HUES48 (cell line): ENCODE data around the gene AMPD3.

Source experiments
- H3K27ac ChIP-seq: one replicate; pipeline ENCODE4 v1.7.0; 2013; ENCODE audit warnings: low read depth, low read length, inconsistent platforms
- H3K27me3 ChIP-seq: 2 replicates; pipeline ENCODE4 v1.6.1; 2013; ENCODE audit warnings: mild to moderate bottlenecking, low read length; ENCODE audit not compliant: control insufficient read depth, insufficient read depth
- H3K36me3 ChIP-seq: 2 replicates; pipeline ENCODE4 v1.6.1; 2013; ENCODE audit warnings: low read length; ENCODE audit not compliant: control insufficient read depth, insufficient read depth
- H3K4me1 ChIP-seq: 2 replicates; pipeline ENCODE4 v1.6.1; 2013; ENCODE audit warnings: mild to moderate bottlenecking, low read length; ENCODE audit not compliant: control insufficient read depth, insufficient read depth
- H3K4me3 ChIP-seq: 2 replicates; pipeline ENCODE4 v1.5.1; 2013; ENCODE audit warnings: mild to moderate bottlenecking, low read depth, low read length
- H3K9ac ChIP-seq: 2 replicates; pipeline ENCODE4 v1.6.1; 2013; ENCODE audit warnings: mild to moderate bottlenecking, low read depth, low read length, moderate library complexity
- H3K9me3 ChIP-seq: 2 replicates; pipeline ENCODE4 v1.6.1; 2013; ENCODE audit warnings: low read length; ENCODE audit not compliant: control insufficient read depth, insufficient read depth

AMPD3 gene

DNA sequence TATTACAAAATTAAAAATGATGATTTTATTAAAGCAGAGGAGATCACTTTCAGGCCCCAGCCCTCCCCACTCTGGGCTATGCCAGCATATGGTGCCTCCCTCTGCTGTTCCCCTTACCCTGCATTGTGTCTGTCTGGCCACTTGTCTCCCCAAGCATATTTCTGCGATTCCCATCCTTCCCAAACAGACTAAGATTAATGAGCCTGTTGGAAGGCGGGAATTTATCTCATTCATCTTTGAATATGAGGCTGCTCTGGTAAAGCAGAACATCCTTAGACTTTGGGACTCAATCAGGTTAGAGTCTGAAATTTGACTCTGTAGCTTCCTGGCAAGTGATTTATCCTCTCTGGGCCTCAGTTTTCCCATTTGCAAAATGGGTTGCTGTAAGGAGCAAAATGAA is 25.7 kb downstream of the AMPD3 start:
- H3K27me3 ChIP-seq = no peaks in the 10 kb centered on the region
- H3K9ac ChIP-seq = no peak overlapping the region
- no peaks in the 10 kb centered on the region for H3K4me1 ChIP-seq
- no peaks in the 10 kb centered on the region for H3K9me3 ChIP-seq
- H3K36me3 ChIP-seq = no peaks in the 10 kb centered on the region
- H3K4me3 ChIP-seq = no peak overlapping the region
- H3K27ac ChIP-seq = no peak overlapping the region

- H3K4me1 ChIP-seq = no peaks in the 10 kb centered on the region
- H3K27me3 ChIP-seq = no peaks in the 10 kb centered on the region
- no peaks in the 10 kb centered on the region for H3K9me3 ChIP-seq
- no peak overlapping the region for H3K27ac ChIP-seq
- H3K36me3 ChIP-seq = no peaks in the 10 kb centered on the region
- no peak overlapping the region for H3K4me3 ChIP-seq
- no peak overlapping the region for H3K9ac ChIP-seq
Measured at GRCh38 chr11:10481560-10482349, 26.7 kb downstream of the AMPD3 start.

DNA sequence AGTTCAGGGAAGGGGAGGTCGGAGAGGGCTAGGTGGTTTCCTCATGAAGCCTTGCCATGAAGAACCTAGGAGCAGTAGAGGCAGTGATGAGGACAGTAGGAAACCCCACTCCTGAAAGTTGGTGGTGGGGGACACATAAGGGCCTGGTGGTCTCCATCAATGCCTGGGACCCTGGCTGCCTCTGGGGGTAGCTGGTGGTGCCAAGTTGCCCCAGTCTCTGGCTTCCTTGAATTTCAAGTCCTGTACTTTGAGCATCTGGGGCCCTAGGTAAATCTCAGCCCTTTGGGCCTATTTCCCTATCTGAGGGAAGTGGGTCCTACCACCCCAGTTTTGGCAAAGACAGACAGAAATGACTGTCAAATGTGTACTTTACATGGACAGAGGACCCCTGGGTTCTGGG is 28.1 kb downstream of the AMPD3 start:
- H3K4me1 ChIP-seq = no peaks in the 10 kb centered on the region
- no peak overlapping the region for H3K9ac ChIP-seq
- no peak overlapping the region for H3K4me3 ChIP-seq
- H3K36me3 ChIP-seq = no peaks in the 10 kb centered on the region
- no peak overlapping the region for H3K27ac ChIP-seq
- H3K9me3 ChIP-seq = no peaks in the 10 kb centered on the region
- no peaks in the 10 kb centered on the region for H3K27me3 ChIP-seq

- H3K27ac ChIP-seq = no peak overlapping the region
- H3K9ac ChIP-seq = no peak overlapping the region
- no peaks in the 10 kb centered on the region for H3K9me3 ChIP-seq
- no peaks in the 10 kb centered on the region for H3K36me3 ChIP-seq
- H3K27me3 ChIP-seq = no peaks in the 10 kb centered on the region
- no peaks in the 10 kb centered on the region for H3K4me1 ChIP-seq
- no peak overlapping the region for H3K4me3 ChIP-seq
Measured at GRCh38 chr11:10483584-10483983, 28.5 kb downstream of the AMPD3 start.

GRCh38 chr11:10484461-10485180 is 29.6 kb downstream of the AMPD3 start:
- Histone ChIP-seq H3K27me3 (no peaks in the 10 kb centered on the region), H3K36me3 (no peaks in the 10 kb centered on the region), H3K9ac (no peak overlapping the region), H3K27ac (no peak overlapping the region), H3K9me3 (no peaks in the 10 kb centered on the region), H3K4me3 (no peak overlapping the region), H3K4me1 (no peaks in the 10 kb centered on the region)

DNA sequence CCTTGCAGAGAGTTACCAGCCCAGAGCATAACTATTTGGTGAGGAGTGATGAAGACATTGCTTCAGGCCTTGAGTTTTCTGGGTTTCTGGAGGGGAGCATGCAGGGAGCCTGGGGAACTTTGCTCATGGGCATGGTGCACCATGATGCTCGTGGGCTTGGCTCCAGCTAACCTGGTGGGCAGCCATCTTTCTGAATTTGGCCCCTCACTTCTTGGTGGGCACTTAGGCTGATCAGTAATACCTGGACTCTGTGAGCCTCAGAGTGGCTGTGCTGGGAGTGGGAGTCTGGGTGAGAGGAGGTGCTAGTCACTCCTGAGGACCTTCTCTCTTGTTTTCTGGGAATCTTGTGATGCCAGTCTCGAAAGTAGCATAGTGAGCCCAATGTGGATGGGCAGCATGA is 30.6 kb downstream of the AMPD3 start:
- H3K36me3 ChIP-seq = no peaks in the 10 kb centered on the region
- no peak overlapping the region for H3K27ac ChIP-seq
- H3K4me3 ChIP-seq = no peak overlapping the region
- 0 out of 2 replicates have a peak, but pooled peaks cover 2% of the 10 kb centered on the region for H3K4me1 ChIP-seq
- H3K9me3 ChIP-seq = no peaks in the 10 kb centered on the region
- no peak overlapping the region for H3K9ac ChIP-seq
- no peaks in the 10 kb centered on the region for H3K27me3 ChIP-seq

DNA sequence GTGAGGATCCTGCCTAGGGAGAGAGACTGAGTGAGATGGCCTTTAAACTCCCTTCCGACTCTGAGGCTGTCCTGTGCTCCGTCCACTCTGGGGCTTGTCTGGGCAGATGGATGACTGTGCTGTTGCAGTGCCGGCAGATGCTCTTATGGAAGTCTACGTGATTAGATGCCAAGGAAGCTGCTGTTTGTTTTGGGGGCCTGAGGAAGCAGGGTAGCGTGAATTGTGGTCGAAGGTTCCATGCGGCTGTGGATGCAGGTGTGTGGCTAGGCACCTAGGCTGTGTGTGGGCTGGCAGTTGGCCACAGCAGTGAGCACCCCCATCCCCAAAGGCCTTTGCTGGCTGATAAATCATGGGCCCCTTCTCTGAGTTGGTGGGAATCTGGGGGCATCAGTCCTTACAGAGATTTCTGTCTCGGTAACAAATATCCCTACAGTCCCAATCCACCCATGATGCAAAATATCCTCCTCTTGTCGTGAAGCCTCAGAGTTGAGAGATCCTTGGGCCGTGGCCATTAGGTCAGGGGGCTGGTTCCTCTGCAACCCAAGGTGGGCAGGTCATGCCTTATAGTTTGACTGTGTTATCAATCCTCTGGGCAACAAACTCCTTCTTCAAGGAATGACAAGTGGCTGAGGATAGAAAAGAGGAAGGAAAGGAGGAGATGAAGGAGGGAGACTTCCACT is 31.2 kb downstream of the AMPD3 start:
- Histone ChIP-seq H3K27ac (no peak overlapping the region), H3K9ac (no peak overlapping the region), H3K36me3 (no peaks in the 10 kb centered on the region), H3K4me3 (no peak overlapping the region), H3K27me3 (no peaks in the 10 kb centered on the region), H3K4me1 (0 out of 2 replicates have a peak, but pooled peaks cover 5% of the 10 kb centered on the region), H3K9me3 (no peaks in the 10 kb centered on the region)

- Histone ChIP-seq H3K27me3 (no peaks in the 10 kb centered on the region), H3K9me3 (no peaks in the 10 kb centered on the region), H3K4me3 (no peak overlapping the region), H3K27ac (no peak overlapping the region), H3K4me1 (0 out of 2 replicates have a peak, but pooled peaks cover 5% of the 10 kb centered on the region), H3K36me3 (no peaks in the 10 kb centered on the region), H3K9ac (no peak overlapping the region)
Measured at GRCh38 chr11:10487002-10487647, 32.1 kb downstream of the AMPD3 start.

DNA sequence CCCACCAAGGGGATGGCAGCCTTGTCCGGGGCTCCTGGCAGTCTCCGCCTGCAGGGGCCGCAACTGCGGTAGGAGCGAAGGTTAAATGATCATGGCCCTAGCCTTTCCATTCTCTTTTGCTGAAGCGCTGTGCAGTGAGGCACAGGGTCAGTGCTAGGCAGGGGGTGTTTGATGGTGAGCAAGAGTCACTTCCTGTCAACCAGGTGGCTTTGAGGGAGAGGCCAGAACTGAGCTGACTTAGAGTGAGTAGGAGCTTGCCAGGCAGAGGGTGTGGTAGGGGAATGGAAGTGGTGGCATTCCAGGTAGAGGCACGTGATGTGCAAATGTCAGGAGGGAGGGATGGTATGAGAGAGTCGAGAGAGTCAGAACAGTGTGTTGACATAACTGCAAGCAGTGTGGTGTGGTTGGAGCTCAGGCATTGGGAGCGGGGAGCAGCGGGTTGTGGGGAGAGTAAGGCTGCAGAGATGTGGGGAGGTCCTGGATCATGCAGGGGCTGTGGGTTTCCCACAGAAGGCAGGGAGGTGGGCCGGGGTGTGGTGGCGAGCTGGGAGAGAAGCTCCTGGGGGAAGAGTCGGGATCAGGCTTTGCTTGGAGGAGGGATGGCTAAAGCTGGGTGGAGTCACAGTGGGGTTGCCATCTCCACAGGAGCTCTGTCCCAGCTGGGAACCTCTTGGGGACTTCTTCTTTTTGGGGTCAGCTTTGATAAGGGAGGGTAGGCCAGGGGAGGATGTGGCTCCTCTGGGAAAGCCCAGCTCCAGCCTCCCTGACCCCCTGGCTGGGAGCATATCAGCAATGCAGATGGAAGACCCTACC is 33.3 kb downstream of the AMPD3 start:
- no peak overlapping the region for H3K27ac ChIP-seq
- no peaks in the 10 kb centered on the region for H3K36me3 ChIP-seq
- H3K9me3 ChIP-seq = no peaks in the 10 kb centered on the region
- no peaks in the 10 kb centered on the region for H3K27me3 ChIP-seq
- H3K4me1 ChIP-seq = 0 out of 2 replicates have a peak, but pooled peaks cover 5% of the 10 kb centered on the region
- no peak overlapping the region for H3K9ac ChIP-seq
- H3K4me3 ChIP-seq = no peak overlapping the region
